Neuronal stem cell (in vitro differentiated cells): ENCODE data around the gene ITGB6.

Source experiments
- DNase-seq: peaks from one replicate; pipeline ENCODE4 v3.0.0-alpha.2; 2013; ENCODE audit warnings: low spot score
- H2AFZ ChIP-seq: one replicate; pipeline ENCODE4 v1.6.1; 2013; ENCODE audit warnings: mild to moderate bottlenecking, low read length, inconsistent platforms
- H2AK5ac ChIP-seq: 2 replicates; pipeline ENCODE4 v1.6.1; 2013; ENCODE audit warnings: low read depth, mild to moderate bottlenecking, inconsistent platforms, low read length, moderate library complexity, mixed read lengths
- H2BK120ac ChIP-seq: 2 replicates; pipeline ENCODE4 v1.6.1; 2013; ENCODE audit warnings: low read depth, mild to moderate bottlenecking, inconsistent platforms, low read length, moderate library complexity, mixed read lengths
- H2BK12ac ChIP-seq: one replicate; pipeline ENCODE4 v1.6.1; 2013; ENCODE audit warnings: low read length, inconsistent platforms
- H2BK15ac ChIP-seq: 2 replicates; pipeline ENCODE4 v1.6.1; 2013; ENCODE audit warnings: mild to moderate bottlenecking, low read length, inconsistent platforms, mixed read lengths
- H2BK5ac ChIP-seq: one replicate; pipeline ENCODE4 v1.6.1; 2013; ENCODE audit warnings: inconsistent platforms, mild to moderate bottlenecking, low read length, moderate library complexity
- H3K14ac ChIP-seq: one replicate; pipeline ENCODE4 v1.6.1; 2013; ENCODE audit warnings: low read length, inconsistent platforms
- H3K18ac ChIP-seq: 2 replicates; pipeline ENCODE4 v1.6.1; 2013; ENCODE audit warnings: low read length, inconsistent platforms
- H3K23ac ChIP-seq: 2 replicates; pipeline ENCODE4 v1.6.1; 2013; ENCODE audit warnings: low read depth, mild to moderate bottlenecking, mixed read lengths, low read length, inconsistent platforms; ENCODE audit not compliant: poor library complexity
- H3K27ac ChIP-seq: replicated peaks from 3 replicates; pipeline ENCODE4 v1.5.1; 2013; ENCODE audit warnings: low read length, inconsistent platforms
- H3K27me3 ChIP-seq, 3 experiments: 2 replicates each; pipeline ENCODE4 v1.6.1; 2013; ENCODE audit warnings: low read length in 3 of 3, mild to moderate bottlenecking in 2 of 3, inconsistent platforms in 1 of 3, low read depth in 1 of 3, mixed read lengths in 1 of 3, moderate library complexity in 1 of 3; ENCODE audit not compliant: control insufficient read depth in 3 of 3, insufficient read depth in 3 of 3
- H3K36me3 ChIP-seq, 2 donors: replicated peaks in 1 of 2; 2 replicates each; pipeline ENCODE4 v1.6.1; 2013; ENCODE audit warnings: low read length in 2 of 2; ENCODE audit not compliant: control insufficient read depth in 2 of 2, insufficient read depth in 2 of 2
- H3K4ac ChIP-seq: 2 replicates; pipeline ENCODE4 v1.6.1; 2013; ENCODE audit warnings: inconsistent platforms, mild to moderate bottlenecking, low read length, moderate library complexity
- H3K4me1 ChIP-seq, 2 donors: 1 replicate in 1 of 2; 2 replicates in 1 of 2; pipeline ENCODE4 v1.6.1; 2013; ENCODE audit warnings: low read length in 2 of 2, low read depth in 1 of 2; ENCODE audit not compliant: control insufficient read depth in 2 of 2, insufficient read depth in 1 of 2
- H3K4me2 ChIP-seq: one replicate; pipeline ENCODE4 v1.6.1; 2013; ENCODE audit warnings: mild to moderate bottlenecking, low read length, inconsistent platforms; ENCODE audit not compliant: insufficient read depth, poor library complexity, severe bottlenecking
- H3K4me3 ChIP-seq, 2 donors: 2 replicates each; pipeline ENCODE4 v1.5.1; 2013; ENCODE audit warnings: low read length in 2 of 2, mild to moderate bottlenecking in 2 of 2, inconsistent platforms in 1 of 2, moderate library complexity in 1 of 2
- H3K79me1 ChIP-seq: one replicate; pipeline ENCODE4 v1.6.1; 2013; ENCODE audit warnings: low read depth, mild to moderate bottlenecking, inconsistent platforms, low read length, moderate library complexity
- H3K9ac ChIP-seq: one replicate; pipeline ENCODE4 v1.6.1; 2013; ENCODE audit warnings: mild to moderate bottlenecking, low read depth, low read length, inconsistent platforms; ENCODE audit not compliant: poor library complexity
- H3K9me3 ChIP-seq, 2 donors: replicated peaks in 1 of 2; 2 replicates each; pipeline versions ENCODE3 to v1.6.1; 2013; ENCODE audit warnings: low read length in 2 of 2, mild to moderate bottlenecking in 2 of 2, inconsistent platforms in 1 of 2, low read depth in 1 of 2, mixed read lengths in 1 of 2, moderate library complexity in 1 of 2; ENCODE audit not compliant: control insufficient read depth in 2 of 2, insufficient read depth in 1 of 2
- H4K8ac ChIP-seq: one replicate; pipeline ENCODE4 v1.6.1; 2013; ENCODE audit warnings: low read depth, mild to moderate bottlenecking, inconsistent platforms, low read length, moderate library complexity
- H4K91ac ChIP-seq: one replicate; pipeline ENCODE4 v1.6.1; 2013; ENCODE audit warnings: low read length, low read depth, mild to moderate bottlenecking, inconsistent platforms; ENCODE audit not compliant: poor library complexity
- WGBS, 2 donors: extraction: QIAGEN DNeasy Blood & Tissue Kit; methylation state at CpG; one replicate each; pipeline ENCODE4 v1.1.7; 2013; ENCODE audit warnings: missing lambda C conversion rate in 2 of 2, mixed read lengths in 1 of 2; ENCODE audit not compliant: insufficient read length in 2 of 2, insufficient replicate concordance in 1 of 2; ENCODE audit errors: extremely low coverage in 2 of 2; 5-methylcytosine and 5-hydroxymethylcytosine counted together

The ITGB6 gene

GRCh38 chr2:160199053-160199452 is 1.0 kb downstream of the ITGB6 start:
- no peak overlapping the region for H3K4me2 ChIP-seq
- no peaks in the 10 kb centered on the region for H3K79me1 ChIP-seq
- H3K9me3 ChIP-seq = no peaks in the 10 kb centered on the region
- no peak overlapping the region for H2AFZ ChIP-seq
- no peaks in the 10 kb centered on the region for H3K4me1 ChIP-seq
- H3K4me3 ChIP-seq = no peak overlapping the region
- H2BK15ac ChIP-seq = no peak overlapping the region
- H3K36me3 ChIP-seq = no peaks in the 10 kb centered on the region
- no peak for DNase-seq
- H2BK5ac ChIP-seq = no peak overlapping the region
- H3K27ac ChIP-seq = no peak overlapping the region
- no peak overlapping the region for H4K91ac ChIP-seq
- no peak overlapping the region for H3K9ac ChIP-seq
- H3K4ac ChIP-seq = no peak overlapping the region
- peaks cover 0 to 12% (median 0%) of the 10 kb centered on the region in 3 experiments for H3K27me3 ChIP-seq
- no peak overlapping the region for H3K18ac ChIP-seq
- H2AK5ac ChIP-seq = no peak overlapping the region
- H2BK120ac ChIP-seq = no peak overlapping the region
- H2BK12ac ChIP-seq = no peak overlapping the region
- H3K14ac ChIP-seq = no peak overlapping the region
- H3K23ac ChIP-seq = no peak overlapping the region
- no CpG with 5 or more reads among the region's 1 CpG for WGBS, 2 donors
- no peak overlapping the region for H4K8ac ChIP-seq

- Histone ChIP-seq H2AK5ac (no peak overlapping the region), H3K18ac (no peak overlapping the region), H3K4me2 (no peak overlapping the region), H4K91ac (no peak overlapping the region), H4K8ac (no peak overlapping the region), H3K4me1 (no peaks in the 10 kb centered on the region), H3K27me3 (peaks cover 0 to 6% (median 0%) of the 10 kb centered on the region in 3 experiments), H2AFZ (no peak overlapping the region), H3K27ac (no peak overlapping the region), H2BK5ac (no peak overlapping the region), H2BK15ac (no peak overlapping the region), H3K79me1 (no peaks in the 10 kb centered on the region), H2BK12ac (no peak overlapping the region), H3K4me3 (no peak overlapping the region), H3K9ac (no peak overlapping the region), H2BK120ac (no peak overlapping the region), H3K9me3 (no peaks in the 10 kb centered on the region), H3K23ac (no peak overlapping the region), H3K36me3 (no peaks in the 10 kb centered on the region), H3K4ac (no peak overlapping the region), H3K14ac (no peak overlapping the region)
- no CpG with 5 or more reads among the region's 2 CpGs for WGBS, 2 donors
- DNase-seq = no peak
These were observed 2.5 kb downstream of the ITGB6 start for GRCh38 chr2:160197587-160197986.

- Histone ChIP-seq H2AK5ac (no peak overlapping the region), H3K9me3 (no peaks in the 10 kb centered on the region), H3K27me3 (peaks cover 0 to 4% (median 0%) of the 10 kb centered on the region in 3 experiments), H4K8ac (no peak overlapping the region), H2BK12ac (no peak overlapping the region), H3K36me3 (no peaks in the 10 kb centered on the region), H3K27ac (no peak overlapping the region), H3K4ac (no peak overlapping the region), H4K91ac (no peak overlapping the region), H3K14ac (no peak overlapping the region), H2AFZ (no peak overlapping the region), H2BK5ac (no peak overlapping the region), H3K4me2 (no peak overlapping the region), H3K9ac (no peak overlapping the region), H2BK120ac (no peak overlapping the region), H3K18ac (peak overlapping the region; percentile 12), H3K79me1 (no peaks in the 10 kb centered on the region), H3K4me3 (no peak overlapping the region), H2BK15ac (no peak overlapping the region), H3K23ac (no peak overlapping the region), H3K4me1 (no peaks in the 10 kb centered on the region)
- DNase-seq = no peak
- no CpG with 5 or more reads among the region's 5 CpGs for WGBS, 2 donors
These were observed 5.1 kb downstream of the ITGB6 start for GRCh38 chr2:160194946-160195345.

GRCh38 chr2:160194351-160194750 is 5.7 kb downstream of the ITGB6 start:
- no peak overlapping the region for H3K4me2 ChIP-seq
- no CpG with 5 or more reads among the region's 2 CpGs for WGBS, 2 donors
- no peak overlapping the region for H3K4ac ChIP-seq
- H4K8ac ChIP-seq = no peak overlapping the region
- no peak for DNase-seq
- H2AFZ ChIP-seq = no peak overlapping the region
- H2AK5ac ChIP-seq = no peak overlapping the region
- no peaks in the 10 kb centered on the region for H3K4me1 ChIP-seq
- H3K79me1 ChIP-seq = no peaks in the 10 kb centered on the region
- peaks cover 0 to 3% (median 0%) of the 10 kb centered on the region in 3 experiments for H3K27me3 ChIP-seq
- no peak overlapping the region for H2BK5ac ChIP-seq
- H2BK15ac ChIP-seq = no peak overlapping the region
- H3K9me3 ChIP-seq = no peaks in the 10 kb centered on the region
- no peak overlapping the region for H2BK120ac ChIP-seq
- no peak overlapping the region for H2BK12ac ChIP-seq
- no peak overlapping the region for H4K91ac ChIP-seq
- no peak overlapping the region for H3K23ac ChIP-seq
- no peak overlapping the region for H3K27ac ChIP-seq
- H3K14ac ChIP-seq = no peak overlapping the region
- no peaks in the 10 kb centered on the region for H3K36me3 ChIP-seq
- H3K18ac ChIP-seq = no peak overlapping the region
- no peak overlapping the region for H3K9ac ChIP-seq
- no peak overlapping the region for H3K4me3 ChIP-seq
